Measurements from ENCODE around the gene CCDC24. TPM values are rescaled to one million over a fixed set of nuclear protein-coding genes. Genes with fewer than 3 reads are reported as not detected.

The CCDC24 gene
- total and polyA plus RNA-seq, 7 donors: 0.83 to 3.9 (median 1.7) TPM

GRCh38 chr1:43975249-43975961, 16.0 kb upstream of the CCDC24 start:
- Histone ChIP-seq H3K4me3 (peak overlapping the region; percentile 94), H3K36me3 (ENCODE audit: insufficient read depth in 1 of 2, low read depth in 1 of 2) (peaks cover 2 to 40% of the 10 kb centered on the region in 2 donors), H3K4me1 (peaks cover 50% of the 10 kb centered on the region), H3K27me3 (ENCODE audit: insufficient read depth in 3 of 3, low read length in 2 of 3) (no peaks in the 10 kb centered on the region), H3K9me3 (no peaks in the 10 kb centered on the region), H3K27ac (peak overlapping the region; percentile 97)
- WGBS, 3 donors: 2 to 3% (median 2%) methylated on average over 26 to 34 of the region's 34 CpGs
- DNase-seq (peak; percentile 64 to 79), ATAC-seq (peak in 2 of 4 donors; percentile 7 to 12)
- TF ChIP-seq, protein P1, sequence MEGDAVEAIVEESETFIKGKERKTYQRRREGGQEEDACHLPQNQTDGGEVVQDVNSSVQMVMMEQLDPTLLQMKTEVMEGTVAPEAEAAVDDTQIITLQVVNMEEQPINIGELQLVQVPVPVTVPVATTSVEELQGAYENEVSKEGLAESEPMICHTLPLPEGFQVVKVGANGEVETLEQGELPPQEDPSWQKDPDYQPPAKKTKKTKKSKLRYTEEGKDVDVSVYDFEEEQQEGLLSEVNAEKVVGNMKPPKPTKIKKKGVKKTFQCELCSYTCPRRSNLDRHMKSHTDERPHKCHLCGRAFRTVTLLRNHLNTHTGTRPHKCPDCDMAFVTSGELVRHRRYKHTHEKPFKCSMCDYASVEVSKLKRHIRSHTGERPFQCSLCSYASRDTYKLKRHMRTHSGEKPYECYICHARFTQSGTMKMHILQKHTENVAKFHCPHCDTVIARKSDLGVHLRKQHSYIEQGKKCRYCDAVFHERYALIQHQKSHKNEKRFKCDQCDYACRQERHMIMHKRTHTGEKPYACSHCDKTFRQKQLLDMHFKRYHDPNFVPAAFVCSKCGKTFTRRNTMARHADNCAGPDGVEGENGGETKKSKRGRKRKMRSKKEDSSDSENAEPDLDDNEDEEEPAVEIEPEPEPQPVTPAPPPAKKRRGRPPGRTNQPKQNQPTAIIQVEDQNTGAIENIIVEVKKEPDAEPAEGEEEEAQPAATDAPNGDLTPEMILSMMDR (IDR thresholded peaks at IDR 0.05): no peak
- intact Hi-C loops (cut with DNase I): no loop called here

DNA sequence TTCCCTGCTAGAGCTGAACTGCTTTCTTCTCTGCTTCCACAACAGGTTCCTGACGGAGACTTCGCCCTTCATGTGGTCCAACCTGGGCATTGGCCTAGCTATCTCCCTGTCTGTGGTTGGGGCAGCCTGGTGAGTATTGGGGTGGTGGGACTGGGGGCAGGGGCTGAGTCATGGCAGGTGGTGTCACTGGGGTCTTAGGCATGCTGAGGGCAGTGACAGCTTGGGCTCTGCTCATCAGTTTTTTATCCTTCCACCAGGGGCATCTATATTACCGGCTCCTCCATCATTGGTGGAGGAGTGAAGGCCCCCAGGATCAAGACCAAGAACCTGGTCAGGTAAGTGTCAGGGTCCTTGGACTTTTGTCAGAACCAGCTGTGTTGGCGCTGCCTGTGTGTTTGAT, 15.4 kb upstream of the CCDC24 start:
- Histone ChIP-seq H3K36me3 (ENCODE audit: insufficient read depth in 1 of 2, low read depth in 1 of 2) (peaks cover 2 to 40% of the 10 kb centered on the region in 2 donors), H3K27me3 (ENCODE audit: insufficient read depth in 3 of 3, low read length in 2 of 3) (no peaks in the 10 kb centered on the region), H3K4me1 (peaks cover 46% of the 10 kb centered on the region), H3K27ac (no peak overlapping the region), H3K9me3 (no peaks in the 10 kb centered on the region), H3K4me3 (peak overlapping the region; percentile 94)
- intact Hi-C loops (cut with DNase I): no loop called here
- ATAC-seq (no peak), DNase-seq (no peak)
- 76 to 89% (median 79%) methylated on average over 4 of the region's 4 CpGs for WGBS, 3 donors
- TF ChIP-seq, protein P1 (IDR thresholded peaks at IDR 0.05): no peak

DNA sequence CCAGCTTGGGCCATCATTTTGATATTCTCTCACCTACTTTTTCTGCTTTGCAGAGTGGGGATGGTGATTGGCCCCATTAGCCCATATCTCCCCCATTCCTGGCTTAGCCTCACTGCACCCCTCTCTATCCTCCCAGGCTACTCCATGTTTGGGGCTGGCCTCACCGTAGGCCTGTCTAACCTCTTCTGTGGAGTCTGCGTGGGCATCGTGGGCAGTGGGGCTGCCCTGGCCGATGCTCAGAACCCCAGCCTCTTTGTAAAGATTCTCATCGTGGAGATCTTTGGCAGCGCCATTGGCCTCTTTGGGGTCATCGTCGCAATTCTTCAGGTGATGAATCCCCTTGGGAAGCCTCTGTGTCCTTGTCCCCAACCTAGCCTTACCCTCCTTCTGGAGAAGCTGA, 14.5 kb upstream of the CCDC24 start:
- Histone ChIP-seq H3K27ac (no peak overlapping the region), H3K9me3 (no peaks in the 10 kb centered on the region), H3K36me3 (ENCODE audit: insufficient read depth in 1 of 2, low read depth in 1 of 2) (peaks cover 2 to 42% of the 10 kb centered on the region in 2 donors), H3K27me3 (ENCODE audit: insufficient read depth in 3 of 3, low read length in 2 of 3) (no peaks in the 10 kb centered on the region), H3K4me1 (peaks cover 39% of the 10 kb centered on the region), H3K4me3 (peak overlapping the region; percentile 27)
- intact Hi-C loops (cut with DNase I): no loop called here
- WGBS, 3 donors: 88 to 93% (median 92%) methylated on average over 8 of the region's 8 CpGs
- ATAC-seq (no peak), DNase-seq (no peak)
- TF ChIP-seq, protein P1 (IDR thresholded peaks at IDR 0.05): no peak

GRCh38 chr1:43977376-43978263, 13.8 kb upstream of the CCDC24 start:
- no peak for ATAC-seq
- Histone ChIP-seq H3K27me3 (ENCODE audit: insufficient read depth in 3 of 3, low read length in 2 of 3) (no peaks in the 10 kb centered on the region), H3K36me3 (ENCODE audit: insufficient read depth in 1 of 2, low read depth in 1 of 2) (peaks cover 2 to 35% of the 10 kb centered on the region in 2 donors), H3K27ac (no peak overlapping the region), H3K4me1 (peaks cover 37% of the 10 kb centered on the region), H3K9me3 (no peaks in the 10 kb centered on the region), H3K4me3 (peak overlapping the region; percentile 27)
- WGBS, 3 donors: 79 to 90% (median 89%) methylated on average over 9 of the region's 9 CpGs
- intact Hi-C loops (cut with DNase I): no loop called here
- TF ChIP-seq, protein P1 (IDR thresholded peaks at IDR 0.05): no peak
- DNase-seq: no peak

Measured in psoas muscle (tissue), 8 donors.